ENCODE results near the gene KCTD19.

Gene KCTD19

DNA sequence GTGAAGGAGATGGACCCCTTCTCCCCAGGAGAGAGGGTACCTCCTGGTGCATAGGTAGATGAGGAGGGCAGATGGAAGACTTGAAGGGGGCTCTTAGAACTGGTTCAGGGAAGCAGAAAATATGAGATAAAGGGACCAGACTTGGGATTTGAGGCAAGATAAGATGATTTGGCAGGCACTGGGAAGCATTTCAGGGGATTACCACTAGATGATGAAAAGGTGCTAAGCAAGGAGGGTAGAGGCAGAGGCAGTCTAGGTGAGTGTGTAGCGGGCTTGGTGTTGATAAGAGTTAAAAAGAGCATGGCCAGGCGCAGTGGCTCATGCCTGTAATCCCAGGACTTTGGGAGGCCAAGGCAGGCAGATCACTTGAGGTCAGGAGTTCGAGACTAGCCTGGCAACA lies 63.3 kb downstream of the KCTD19 start:
- DNase-seq (ENCODE audit: low read depth), result no peak
- TF ChIP-seq, protein P1, sequence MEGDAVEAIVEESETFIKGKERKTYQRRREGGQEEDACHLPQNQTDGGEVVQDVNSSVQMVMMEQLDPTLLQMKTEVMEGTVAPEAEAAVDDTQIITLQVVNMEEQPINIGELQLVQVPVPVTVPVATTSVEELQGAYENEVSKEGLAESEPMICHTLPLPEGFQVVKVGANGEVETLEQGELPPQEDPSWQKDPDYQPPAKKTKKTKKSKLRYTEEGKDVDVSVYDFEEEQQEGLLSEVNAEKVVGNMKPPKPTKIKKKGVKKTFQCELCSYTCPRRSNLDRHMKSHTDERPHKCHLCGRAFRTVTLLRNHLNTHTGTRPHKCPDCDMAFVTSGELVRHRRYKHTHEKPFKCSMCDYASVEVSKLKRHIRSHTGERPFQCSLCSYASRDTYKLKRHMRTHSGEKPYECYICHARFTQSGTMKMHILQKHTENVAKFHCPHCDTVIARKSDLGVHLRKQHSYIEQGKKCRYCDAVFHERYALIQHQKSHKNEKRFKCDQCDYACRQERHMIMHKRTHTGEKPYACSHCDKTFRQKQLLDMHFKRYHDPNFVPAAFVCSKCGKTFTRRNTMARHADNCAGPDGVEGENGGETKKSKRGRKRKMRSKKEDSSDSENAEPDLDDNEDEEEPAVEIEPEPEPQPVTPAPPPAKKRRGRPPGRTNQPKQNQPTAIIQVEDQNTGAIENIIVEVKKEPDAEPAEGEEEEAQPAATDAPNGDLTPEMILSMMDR (conservative IDR thresholded peaks at IDR 0.05; ENCODE audit: low read length), result no peak
- no peak overlapping the region for H3K4me3 ChIP-seq (ENCODE audit: low read length)

DNA sequence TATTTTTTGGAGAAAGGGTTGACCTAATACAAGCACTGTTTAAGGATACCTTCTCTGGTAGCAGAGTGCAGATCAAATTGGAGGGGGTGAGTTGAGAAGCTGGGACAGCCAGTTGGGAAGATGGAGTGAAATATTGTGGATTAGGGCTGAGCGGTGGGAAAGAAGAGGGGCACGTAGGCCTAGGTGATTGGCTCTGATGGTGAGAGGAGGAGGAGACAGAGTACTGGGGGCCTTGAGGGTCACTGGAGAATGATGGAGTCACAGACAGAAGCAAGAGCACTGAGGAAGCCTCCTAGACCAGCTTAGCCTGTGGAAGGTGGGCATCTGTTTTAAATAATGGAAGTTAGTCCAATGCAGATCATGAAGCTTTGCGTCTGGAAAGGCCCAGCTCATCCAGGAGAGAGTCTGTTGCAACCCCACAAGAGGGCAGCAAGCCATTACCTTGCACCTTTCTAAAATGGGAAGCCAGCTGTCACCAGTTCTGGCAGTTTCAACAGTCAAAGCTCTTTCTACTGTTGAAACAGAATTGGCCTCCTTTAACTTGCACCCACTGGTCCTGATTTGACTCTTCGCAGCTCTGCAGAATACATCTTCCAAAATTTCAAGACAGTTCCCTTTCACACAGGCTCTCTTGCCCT lies 66.0 kb downstream of the KCTD19 start:
- TF ChIP-seq, protein P1 (conservative IDR thresholded peaks at IDR 0.05; ENCODE audit: low read length), result peak; percentile 82

DNA sequence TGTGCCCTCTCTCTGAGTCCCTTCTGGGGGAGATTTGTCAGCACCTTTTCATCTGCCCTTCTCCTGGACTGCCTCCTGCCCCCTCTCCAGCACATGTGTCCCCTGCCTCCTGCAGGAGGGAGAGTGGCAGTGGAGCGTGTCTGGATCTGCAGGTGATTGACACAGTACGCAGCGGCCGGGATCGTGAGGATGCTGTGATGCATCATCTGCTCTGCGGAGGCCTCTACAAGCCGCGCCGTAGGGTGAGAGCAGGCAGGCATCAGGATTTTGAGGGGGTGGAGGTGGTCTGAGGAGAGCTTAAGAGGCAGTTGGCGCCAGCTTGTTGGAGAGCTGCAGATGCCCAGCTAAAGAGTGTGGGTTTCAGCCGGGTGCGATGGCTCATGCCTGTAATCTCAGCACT lies 66.8 kb downstream of the KCTD19 start:
- DNase-seq (ENCODE audit: low read depth), result no peak
- TF ChIP-seq, protein P1 (conservative IDR thresholded peaks at IDR 0.05; ENCODE audit: low read length), result no peak
- H3K4me3 ChIP-seq (ENCODE audit: low read length), result no peak overlapping the region

More for the DNA sequence above, 66.0 kb downstream of the KCTD19 start:
- peak; percentile 75 for DNase-seq (ENCODE audit: low read depth)
- H3K4me3 ChIP-seq (ENCODE audit: low read length), result no peak overlapping the region

DNA sequence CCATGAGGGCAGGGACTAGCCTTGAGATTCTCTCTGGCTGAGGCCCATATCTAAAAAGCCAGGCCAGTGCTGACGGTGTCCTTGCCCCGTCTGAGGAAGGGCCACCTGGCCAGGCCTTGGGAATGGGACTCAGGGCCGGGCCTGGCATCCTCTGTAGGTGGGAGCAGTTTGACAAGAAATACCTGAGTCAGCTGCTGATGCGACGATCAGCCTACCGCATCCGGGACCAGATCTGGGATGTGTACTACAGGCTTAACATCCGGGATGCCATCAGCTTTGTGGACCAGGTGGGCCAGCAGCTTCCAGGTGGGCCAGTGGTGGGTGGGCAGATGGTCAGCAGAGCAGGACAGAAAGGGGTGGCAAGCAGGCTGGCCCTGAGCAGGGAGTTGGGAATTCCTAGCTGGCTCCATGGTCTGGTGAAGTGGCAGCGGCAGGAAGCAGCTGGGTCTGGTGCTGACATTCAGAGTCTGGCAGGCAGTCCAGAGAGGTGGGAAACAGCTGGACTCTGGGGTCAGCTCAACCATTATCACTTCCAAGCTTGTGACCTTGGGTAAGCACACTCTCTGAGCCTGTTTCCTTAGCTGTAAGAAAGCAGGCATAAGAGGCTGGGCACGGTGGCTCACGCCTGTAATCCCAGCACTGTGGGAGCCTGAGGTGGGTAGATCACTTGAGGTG lies 68.2 kb downstream of the KCTD19 start:
- no peak overlapping the region for H3K4me3 ChIP-seq (ENCODE audit: low read length)
- DNase-seq (ENCODE audit: low read depth), result no peak
- TF ChIP-seq, protein P1 (conservative IDR thresholded peaks at IDR 0.05; ENCODE audit: low read length), result no peak

DNA sequence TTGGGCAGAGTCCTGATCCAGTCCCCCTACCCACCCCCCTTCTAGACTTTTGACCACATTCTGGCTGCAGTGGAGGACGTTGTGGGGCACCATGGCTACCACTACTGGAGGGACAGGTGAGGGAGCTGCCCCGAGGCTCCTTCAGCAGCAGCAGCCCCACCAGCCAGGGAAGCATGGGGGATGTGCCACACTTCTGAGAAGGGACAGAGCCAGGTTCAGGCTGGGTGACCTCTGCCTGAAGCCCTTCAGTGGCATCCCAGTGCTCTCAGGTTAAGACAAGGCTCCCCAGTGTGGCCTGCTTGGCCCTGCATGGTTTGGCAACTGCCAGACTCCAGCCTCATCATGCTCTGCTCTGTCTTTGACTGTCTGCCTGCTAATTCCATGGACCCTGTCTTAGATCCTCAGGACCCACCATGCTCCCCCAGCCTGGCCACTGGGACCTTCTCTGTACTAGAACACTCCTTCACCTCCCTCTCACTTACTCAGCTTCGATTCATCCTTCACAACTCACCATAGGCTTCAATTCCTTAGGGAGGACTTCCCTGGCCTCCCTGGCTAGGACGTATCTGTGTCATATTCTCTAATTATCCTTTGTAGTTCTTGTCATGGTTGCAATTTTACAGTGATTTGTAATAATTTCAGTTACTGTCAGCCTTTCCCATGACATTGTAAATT lies 68.9 kb downstream of the KCTD19 start:
- H3K4me3 ChIP-seq (ENCODE audit: low read length), result no peak overlapping the region
- TF ChIP-seq, protein P1 (conservative IDR thresholded peaks at IDR 0.05; ENCODE audit: low read length), result no peak
- DNase-seq (ENCODE audit: low read depth), result no peak

DNA sequence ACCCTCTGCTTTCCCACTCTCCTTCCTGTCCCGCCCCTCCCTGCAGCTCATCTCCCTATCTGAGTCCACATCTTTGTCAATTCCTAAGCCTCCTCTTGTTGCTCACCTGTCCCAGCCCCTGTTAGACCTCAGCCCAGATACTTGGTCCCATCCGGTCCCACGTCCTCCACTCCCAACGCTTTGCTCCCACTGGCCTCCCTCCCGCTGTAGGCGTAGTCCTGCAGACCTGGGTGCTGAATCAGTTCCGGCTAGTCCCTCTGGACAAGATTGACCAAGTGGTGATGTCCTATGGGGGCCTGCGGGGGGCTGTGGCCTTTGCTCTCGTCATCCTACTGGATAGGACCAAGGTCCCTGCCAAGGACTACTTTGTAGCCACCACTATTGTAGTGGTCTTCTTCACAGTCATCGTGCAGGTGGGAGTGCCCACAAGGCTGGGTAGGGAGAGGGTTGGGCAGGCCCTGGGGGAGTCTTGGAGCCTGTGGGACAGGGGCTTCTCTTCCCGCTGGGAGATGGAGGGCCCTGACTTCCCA lies 69.8 kb downstream of the KCTD19 start:
- DNase-seq (ENCODE audit: low read depth), result no peak
- TF ChIP-seq, protein P1 (conservative IDR thresholded peaks at IDR 0.05; ENCODE audit: low read length), result no peak
- H3K4me3 ChIP-seq (ENCODE audit: low read length), result no peak overlapping the region
